Measurements from ENCODE around the gene WWOX.
A peak's percentile ranks its signal among the peaks of the same experiment; 100 is the strongest.

The WWOX gene

DNA sequence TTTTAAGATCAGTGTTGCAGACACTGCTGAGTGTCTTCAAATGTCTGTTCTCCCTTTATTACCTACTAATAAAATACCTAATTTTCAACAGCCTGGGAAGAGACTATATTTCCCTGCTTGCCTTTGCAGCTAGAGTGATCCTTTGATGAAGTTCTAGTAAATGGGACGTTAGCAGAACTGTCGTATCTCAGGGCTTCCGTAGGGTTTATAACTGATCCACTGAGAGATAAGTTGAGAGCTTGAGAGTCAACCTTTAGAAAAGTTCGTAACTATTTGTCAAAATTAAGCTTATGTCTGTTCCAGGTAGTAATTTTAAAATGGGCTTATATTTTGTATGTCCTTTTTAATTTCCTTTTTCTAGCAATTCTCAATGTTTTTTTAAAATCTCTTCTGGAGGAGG is 974.1 kb downstream of the WWOX start:
- DNase-seq (ENCODE audit: low read depth in 4 of 4, low spot score in 1 of 4): no peak

DNA sequence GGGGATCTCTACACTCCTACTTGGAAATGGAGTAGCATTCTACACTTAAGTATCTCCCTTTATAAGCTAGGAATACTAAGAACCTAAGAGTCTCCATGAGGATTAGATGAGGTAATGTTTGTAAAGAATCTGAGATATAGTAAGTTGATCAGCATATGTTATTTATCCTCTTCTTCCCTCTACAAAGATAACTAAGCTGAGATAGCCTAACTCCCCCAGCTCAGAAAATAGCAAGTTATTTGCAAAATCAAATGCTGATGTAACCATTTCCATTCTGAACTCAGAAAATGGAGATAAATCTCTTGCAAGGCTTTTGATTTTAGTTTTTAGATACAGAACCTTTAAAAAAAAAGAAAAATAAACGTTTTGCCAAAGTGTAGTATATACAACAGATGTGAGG is 975.1 kb downstream of the WWOX start:
- DNase-seq (ENCODE audit: low read depth in 4 of 4, low spot score in 1 of 4): no peak

GRCh38 chr16:79074951-79075350 is 975.5 kb downstream of the WWOX start:
- DNase-seq (ENCODE audit: low read depth in 4 of 4, low spot score in 1 of 4): no peak

DNA sequence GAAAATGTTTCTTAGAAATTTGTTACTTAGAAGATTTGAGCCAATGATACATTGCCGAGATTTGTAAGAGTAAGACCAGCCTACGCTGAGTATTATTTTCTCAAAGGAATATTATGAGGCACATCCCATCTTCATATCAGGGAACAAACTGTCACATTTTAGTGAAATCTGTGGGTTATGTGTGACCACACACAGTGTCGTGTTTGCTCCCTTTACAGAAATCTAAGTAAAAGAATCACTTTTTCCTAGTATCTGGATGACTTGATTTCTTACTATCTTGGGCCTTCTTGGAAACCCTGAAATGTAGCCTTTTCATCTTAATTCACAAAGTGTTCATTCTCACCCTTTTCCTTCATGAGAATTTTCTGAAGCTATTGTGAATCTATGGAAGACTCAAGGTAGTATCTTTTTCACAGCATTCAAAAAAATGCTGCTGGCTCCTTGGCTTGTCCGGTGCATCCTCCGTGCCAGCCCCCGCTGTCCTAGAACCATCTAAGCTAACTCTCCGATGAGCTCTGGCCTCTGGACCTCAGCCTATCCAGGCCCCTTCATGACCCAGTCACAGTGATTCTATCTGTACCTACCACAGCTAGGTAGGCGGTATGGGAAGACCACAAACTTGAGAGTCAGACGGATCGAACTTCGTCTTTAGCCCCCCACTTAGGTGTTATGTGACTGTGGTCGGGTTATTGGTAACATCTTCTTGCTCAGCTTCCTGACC is 976.8 kb downstream of the WWOX start:
- DNase-seq (ENCODE audit: low read depth in 4 of 4, low spot score in 1 of 4): peak in 1 of 4 experiments; percentile 26

- DNase-seq (ENCODE audit: low read depth in 4 of 4, low spot score in 1 of 4): no peak
These were observed 977.9 kb downstream of the WWOX start for GRCh38 chr16:79077346-79077745.

GRCh38 chr16:79079656-79080420 is 980.4 kb downstream of the WWOX start:
- no peak for DNase-seq (ENCODE audit: low read depth in 4 of 4, low spot score in 1 of 4)

DNA sequence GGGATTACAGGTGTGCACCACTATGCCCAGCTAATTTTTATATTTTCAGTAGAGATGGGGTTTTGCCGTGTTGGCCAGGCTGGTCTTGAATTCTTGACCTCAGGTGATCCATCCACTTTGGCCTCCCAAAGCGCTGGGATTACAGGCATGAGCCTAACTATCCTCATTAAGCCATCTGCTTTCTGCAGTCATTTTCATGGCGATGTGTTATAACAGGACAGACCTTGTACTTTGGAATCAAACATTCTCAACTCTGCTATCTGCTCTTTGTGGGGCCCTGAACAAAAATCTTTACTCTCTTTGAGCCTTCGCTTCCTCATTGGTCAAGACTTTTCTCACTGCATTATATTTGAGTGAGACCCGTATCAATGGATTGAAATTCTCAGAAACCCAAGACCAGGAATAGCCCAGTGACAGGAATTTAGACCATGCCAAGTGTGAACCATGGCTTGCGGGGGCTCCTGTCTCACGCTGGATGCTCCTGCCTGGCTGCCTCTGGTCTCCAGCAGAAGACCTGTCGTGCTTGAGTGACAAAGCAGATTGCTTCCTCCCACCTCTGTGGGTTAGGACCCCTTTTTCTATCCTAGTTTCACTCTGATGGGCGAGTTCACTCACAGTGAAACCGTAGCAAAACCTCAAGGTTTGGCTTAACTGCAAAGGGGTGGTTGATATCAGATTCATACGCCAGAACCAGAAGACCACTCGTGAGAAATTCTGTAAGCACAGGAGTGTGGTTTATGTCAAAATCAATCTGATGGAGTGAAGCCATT is 982.0 kb downstream of the WWOX start:
- no peak for DNase-seq (ENCODE audit: low read depth in 4 of 4, low spot score in 1 of 4)

DNA sequence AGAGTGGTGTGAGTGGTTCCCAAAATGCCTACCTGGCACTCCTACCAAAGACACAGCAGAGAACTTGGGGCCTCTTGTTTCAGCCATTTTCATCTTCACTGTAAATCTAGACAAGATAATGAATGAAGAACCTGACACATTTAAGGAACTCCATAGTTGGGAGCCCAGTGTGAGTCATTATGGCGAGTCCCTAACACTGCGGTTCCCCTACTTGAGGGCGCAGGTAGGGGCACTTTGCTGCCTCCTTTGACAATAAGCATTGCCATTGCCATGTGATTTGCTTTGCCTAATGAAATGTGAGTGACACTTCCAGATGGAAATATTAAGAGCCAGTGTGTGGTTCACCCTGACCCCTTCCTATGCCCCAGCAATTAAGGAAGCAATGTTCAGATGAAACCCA is 983.5 kb downstream of the WWOX start:
- DNase-seq (ENCODE audit: low read depth in 4 of 4, low spot score in 1 of 4): no peak

DNA sequence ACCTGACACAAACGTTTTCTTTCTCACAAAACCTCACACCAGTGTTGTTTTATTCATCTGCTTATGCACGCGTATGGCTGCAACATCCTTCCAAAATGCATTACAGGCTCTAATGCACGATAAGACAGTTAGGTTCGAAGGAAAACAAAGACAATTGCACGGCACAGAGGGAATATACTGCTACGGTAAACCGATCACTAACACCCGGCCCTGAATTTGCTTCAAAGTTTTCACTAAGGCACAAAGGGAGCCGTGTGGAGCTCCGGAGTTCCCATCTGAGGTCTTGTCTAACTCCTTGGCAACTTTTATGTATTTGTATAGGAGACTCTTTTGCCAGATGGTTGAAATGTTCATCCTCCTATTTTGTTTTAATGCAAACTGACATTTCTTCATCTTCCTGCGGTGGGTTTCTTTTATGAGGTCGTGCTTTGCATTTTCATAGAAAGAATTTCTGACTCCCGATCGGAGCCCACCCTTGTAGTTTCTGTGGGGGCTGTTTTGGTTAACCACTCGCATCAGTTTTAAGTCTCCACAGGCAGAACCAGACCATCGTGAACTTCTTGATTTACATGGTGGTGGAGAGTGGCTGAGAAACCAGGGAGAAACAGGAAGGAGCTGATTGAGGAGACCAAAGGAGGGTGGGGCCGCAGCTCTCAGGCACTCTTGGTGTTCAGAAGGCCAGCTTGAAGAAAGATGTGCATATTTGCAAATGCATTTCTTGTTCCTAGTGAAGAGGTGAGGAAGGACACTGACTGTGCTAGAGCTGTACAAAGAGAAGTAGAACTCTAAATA is 984.2 kb downstream of the WWOX start:
- no peak for DNase-seq (ENCODE audit: low read depth in 4 of 4, low spot score in 1 of 4)

- DNase-seq (ENCODE audit: low read depth in 4 of 4, low spot score in 1 of 4): no peak
These were observed 989.5 kb downstream of the WWOX start for GRCh38 chr16:79088971-79089370.

DNA sequence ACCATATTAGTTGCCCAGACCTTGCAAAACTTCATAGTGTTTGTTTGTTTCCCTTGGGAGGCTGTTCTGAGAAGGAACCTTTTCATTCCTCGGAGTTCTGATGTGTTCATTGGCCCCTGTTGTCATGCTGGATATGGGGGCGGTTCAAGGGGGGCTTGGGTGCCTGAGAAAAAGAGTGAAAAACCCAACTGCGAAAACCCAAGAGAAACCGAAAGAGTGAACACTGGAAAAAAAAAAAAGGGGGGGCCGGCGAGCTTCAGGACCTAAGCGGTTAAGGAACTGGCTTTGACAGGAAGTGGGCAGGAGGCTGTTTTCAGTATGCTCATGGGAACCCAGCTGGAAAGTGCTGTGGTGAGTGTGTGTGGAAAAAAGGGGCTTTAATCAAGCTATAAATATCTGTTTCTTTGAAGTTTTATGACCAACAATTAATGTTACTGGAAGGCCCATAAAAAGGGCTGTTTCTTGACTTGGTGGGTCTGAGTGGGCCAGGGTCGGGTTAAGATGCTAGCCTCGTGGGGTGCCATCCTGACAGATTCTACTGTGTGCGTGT is 990.4 kb downstream of the WWOX start:
- DNase-seq (ENCODE audit: low read depth in 4 of 4, low spot score in 1 of 4): peak in 3 of 4 experiments; percentile 22 to 54 (median 36)

DNA sequence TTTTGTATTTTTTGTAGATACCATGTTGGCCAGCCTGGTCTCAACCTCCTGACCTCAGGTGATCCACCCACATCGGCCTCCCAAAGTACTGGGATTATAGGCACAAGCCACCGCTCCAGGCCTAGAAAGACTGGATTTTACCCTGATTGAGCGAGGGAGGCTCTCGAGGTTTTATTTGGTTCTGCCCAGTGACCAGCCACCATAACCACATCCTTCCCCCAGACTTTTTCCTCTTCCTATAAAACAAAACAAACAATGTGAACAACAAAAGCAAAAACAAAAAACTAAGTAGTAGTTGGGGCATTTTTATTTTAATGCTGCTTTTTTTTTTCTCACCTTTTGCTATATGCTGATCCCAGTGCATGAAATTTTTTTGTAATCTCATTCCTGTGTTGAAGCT is 991.5 kb downstream of the WWOX start:
- DNase-seq (ENCODE audit: low read depth in 4 of 4, low spot score in 1 of 4): no peak

DNA sequence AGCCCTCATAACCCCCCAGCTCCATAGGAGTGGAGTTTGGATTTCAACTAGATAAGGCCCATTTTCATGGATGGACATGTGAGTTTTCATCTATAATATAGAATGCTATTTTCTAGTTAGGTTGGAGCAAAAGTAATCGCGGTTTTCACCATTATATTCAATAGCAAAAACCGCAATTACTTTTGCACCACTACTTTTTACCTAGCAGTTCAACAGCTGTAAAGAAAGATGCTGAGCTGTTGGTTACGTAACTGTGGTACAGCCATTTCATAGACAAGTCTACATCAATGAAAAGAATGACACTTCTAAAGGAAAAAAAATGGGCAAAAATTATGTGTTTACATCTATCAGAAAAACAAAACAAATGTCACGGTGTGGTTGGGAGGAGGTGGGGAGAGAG is 993.4 kb downstream of the WWOX start:
- DNase-seq (ENCODE audit: low read depth in 4 of 4, low spot score in 1 of 4): no peak

DNA sequence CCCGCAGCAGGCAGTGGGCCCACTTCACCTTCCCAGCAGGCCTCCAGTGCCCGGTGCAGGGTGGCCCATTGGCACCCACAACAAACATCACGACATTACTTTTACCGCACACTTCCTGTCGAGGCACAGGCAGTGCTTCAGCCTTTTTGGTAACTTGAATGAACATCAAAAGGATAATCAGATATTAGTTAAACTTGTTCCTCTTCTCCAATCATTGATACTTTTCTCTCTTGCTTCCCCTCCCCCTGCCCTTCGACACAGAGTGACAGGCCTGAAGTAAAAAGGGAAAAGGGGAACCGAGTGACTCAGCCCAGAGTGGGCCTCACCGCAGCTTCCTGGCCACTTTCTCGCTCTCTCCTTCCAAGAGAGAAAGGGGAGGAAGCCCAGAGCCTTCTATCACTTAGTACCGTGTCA is 994.1 kb downstream of the WWOX start:
- DNase-seq (ENCODE audit: low read depth in 4 of 4, low spot score in 1 of 4): no peak

- DNase-seq (ENCODE audit: low read depth in 4 of 4, low spot score in 1 of 4): no peak
These were observed 996.8 kb downstream of the WWOX start for GRCh38 chr16:79096246-79096645.

GRCh38 chr16:79097166-79097565 is 997.7 kb downstream of the WWOX start:
- no peak for DNase-seq (ENCODE audit: low read depth in 4 of 4, low spot score in 1 of 4)

GRCh38 chr16:79097771-79098170 is 998.3 kb downstream of the WWOX start:
- no peak for DNase-seq (ENCODE audit: low read depth in 4 of 4, low spot score in 1 of 4)

GRCh38 chr16:79098907-79099306 is 999.5 kb downstream of the WWOX start:
- DNase-seq (ENCODE audit: low read depth in 4 of 4, low spot score in 1 of 4): no peak

GRCh38 chr16:79099716-79100115 is 1000.3 kb downstream of the WWOX start:
- no peak for DNase-seq (ENCODE audit: low read depth in 4 of 4, low spot score in 1 of 4)

GRCh38 chr16:79100447-79100846 is 1001.0 kb downstream of the WWOX start:
- DNase-seq (ENCODE audit: low read depth in 4 of 4, low spot score in 1 of 4): no peak

DNA sequence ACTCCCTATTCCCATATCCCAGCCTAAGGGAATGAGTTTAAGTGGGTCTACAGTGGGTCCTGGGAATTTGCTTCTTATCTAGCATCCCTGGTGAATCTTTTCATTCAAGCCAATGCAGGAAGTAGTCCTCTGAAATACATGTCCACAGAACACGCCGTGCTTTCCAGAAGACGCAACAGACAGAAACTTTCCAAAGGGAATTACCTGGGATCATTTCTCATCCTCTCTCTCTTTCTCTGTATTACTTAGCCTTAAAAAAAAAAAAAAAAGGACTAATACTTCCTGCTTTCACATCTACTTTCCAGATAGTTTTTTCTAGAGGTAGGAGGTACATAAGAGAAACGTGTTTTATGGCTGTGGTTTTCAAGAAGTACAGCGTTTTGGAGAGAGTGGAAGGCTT is 1002.0 kb downstream of the WWOX start:
- DNase-seq (ENCODE audit: low read depth in 4 of 4, low spot score in 1 of 4): no peak

Data from stimulated activated CD4-positive, alpha-beta T cell treated with anti-CD3 and anti-CD28 coated beads, Interleukin-1b, Interleukin-23, amount 100 ng/mL, for 24 hours (primary cell).